Measurements from ENCODE around the gene WDR11.
"Not testable (repeated sequence)": the region's sequence is repeated elsewhere in the genome, so short reads cannot be mapped to it uniquely, and the experiment has no call there.

The WDR11 gene

DNA sequence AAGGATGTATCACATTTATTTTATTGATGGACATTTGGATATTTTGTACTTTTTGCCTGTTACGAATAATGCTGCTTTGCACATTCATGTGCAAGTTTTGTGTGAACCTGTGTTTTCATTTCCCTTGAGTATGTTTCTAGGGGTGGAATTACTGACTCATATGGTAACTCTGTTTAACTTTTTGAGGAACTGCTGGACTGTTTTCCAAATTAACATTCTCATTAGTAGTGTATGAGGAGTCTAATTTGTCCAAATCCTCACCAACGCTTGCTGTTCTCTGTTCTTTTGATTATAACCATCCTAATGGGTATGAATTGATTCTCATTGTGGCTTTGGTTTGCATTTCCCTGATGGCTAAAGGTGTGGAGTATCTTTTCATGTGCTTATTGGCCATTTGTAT lies 3.2 kb downstream of the WDR11 start:
- peaks cover 5% of the 10 kb centered on the region; the same call in 1 of the 2 replicates for H3K36me3 ChIP-seq (ENCODE audit: insufficient read depth, low read length)
- no peak overlapping the region for H3K27ac ChIP-seq (ENCODE audit: low read depth, low read length)
- no peak overlapping the region for H2AFZ ChIP-seq (ENCODE audit: low read length, unreplicated experiment)
- H3K79me2 ChIP-seq (ENCODE audit: control insufficient read depth, insufficient read depth, low read length, unreplicated experiment): peaks cover 40% of the 10 kb centered on the region
- H3K4me1 ChIP-seq (ENCODE audit: control insufficient read depth, insufficient read depth, low read length, unreplicated experiment): peaks cover 8% of the 10 kb centered on the region
- H3K4me3 ChIP-seq (ENCODE audit: low read depth, low read length): no peak overlapping the region
- H3K27me3 ChIP-seq (ENCODE audit: insufficient read depth, low read length): no peaks in the 10 kb centered on the region

DNA sequence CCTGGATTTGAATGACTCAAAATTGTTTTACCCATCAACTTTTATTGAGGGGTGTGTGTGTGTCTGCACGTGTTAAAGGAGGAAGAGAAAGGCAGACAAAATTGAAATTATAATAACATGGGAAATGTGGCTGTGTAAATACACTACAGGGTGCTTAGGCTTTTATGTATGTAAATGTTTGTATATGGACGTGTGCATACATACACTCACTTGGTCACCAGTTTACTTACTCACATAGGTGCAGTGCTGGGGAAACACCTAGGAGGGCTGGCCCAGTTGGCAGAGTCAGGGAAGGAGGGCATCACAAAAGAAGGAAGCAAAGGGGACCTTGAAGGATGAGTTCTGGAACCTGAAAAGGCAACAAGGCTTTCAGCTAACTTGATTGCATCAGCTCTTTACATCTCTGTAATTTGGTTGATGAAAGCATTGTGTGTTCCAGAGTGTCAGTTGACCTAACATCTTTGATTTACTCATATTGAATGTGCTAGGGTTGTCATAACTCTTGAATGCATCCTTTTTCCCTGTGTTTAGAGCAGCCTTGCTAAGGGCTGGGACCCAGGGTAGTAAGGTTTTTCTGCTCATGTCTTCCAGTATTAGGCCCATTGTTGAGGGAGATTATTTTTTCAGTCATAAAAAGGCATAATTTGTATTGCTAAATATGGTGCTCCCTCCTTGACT lies 10.2 kb downstream of the WDR11 start:
- H3K4me3 ChIP-seq (ENCODE audit: low read depth, low read length): no peak overlapping the region
- no peaks in the 10 kb centered on the region for H3K4me1 ChIP-seq (ENCODE audit: control insufficient read depth, insufficient read depth, low read length, unreplicated experiment)
- no peak overlapping the region for H2AFZ ChIP-seq (ENCODE audit: low read length, unreplicated experiment)
- H3K79me2 ChIP-seq (ENCODE audit: control insufficient read depth, insufficient read depth, low read length, unreplicated experiment): no peaks in the 10 kb centered on the region
- H3K27me3 ChIP-seq (ENCODE audit: insufficient read depth, low read length): no peaks in the 10 kb centered on the region
- H3K36me3 ChIP-seq (ENCODE audit: insufficient read depth, low read length): peaks cover 6% of the 10 kb centered on the region; the same call in 1 of the 2 replicates
- H3K27ac ChIP-seq (ENCODE audit: low read depth, low read length): no peak overlapping the region

DNA sequence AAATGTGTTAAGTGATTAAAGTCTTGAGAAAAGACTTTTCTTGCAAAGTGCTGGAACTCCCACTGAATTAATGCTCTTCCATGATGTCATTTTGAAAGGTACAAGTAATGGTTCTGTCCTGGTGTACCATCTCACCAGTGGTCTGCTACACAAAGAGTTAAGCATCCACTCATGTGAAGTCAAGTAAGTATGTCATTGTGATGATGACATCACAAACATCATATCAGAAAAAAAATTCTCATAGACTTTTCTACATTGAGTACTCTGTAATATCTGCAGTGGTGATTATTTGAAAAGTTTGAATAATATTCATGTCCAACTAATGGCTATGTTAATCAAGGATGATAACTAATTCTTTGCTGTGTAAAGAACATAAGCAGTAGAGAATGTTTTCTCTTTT lies 22.6 kb downstream of the WDR11 start:
- Histone ChIP-seq H3K4me3 (ENCODE audit: low read depth, low read length) (no peak overlapping the region), H2AFZ (ENCODE audit: low read length, unreplicated experiment) (no peak overlapping the region), H3K27ac (ENCODE audit: low read depth, low read length) (no peak overlapping the region), H3K27me3 (ENCODE audit: insufficient read depth, low read length) (no peaks in the 10 kb centered on the region), H3K79me2 (ENCODE audit: control insufficient read depth, insufficient read depth, low read length, unreplicated experiment) (no peaks in the 10 kb centered on the region), H3K36me3 (ENCODE audit: insufficient read depth, low read length) (peaks cover 8% of the 10 kb centered on the region), H3K4me1 (ENCODE audit: control insufficient read depth, insufficient read depth, low read length, unreplicated experiment) (no peaks in the 10 kb centered on the region)

DNA sequence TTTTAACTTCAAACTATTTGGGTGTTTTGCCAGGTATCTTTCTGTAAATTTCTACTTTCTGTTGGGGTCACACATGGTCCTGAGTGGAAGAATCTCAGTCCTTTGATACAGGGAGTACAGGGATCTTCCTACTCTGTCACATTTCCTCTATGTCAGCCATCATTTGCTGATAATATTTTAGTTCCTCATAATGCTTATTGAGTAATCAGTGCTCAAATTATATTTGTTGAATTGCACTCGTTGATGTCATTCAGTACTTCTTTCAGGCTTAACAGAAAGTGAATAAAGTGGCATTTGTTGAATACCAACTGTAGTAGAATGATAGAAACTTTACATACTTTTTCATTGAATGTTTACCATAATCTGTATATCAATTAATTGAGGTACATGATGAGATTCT lies 31.9 kb downstream of the WDR11 start:
- Histone ChIP-seq H2AFZ (ENCODE audit: low read length, unreplicated experiment) (no peak overlapping the region), H3K4me3 (ENCODE audit: low read depth, low read length) (no peak overlapping the region), H3K27ac (ENCODE audit: low read depth, low read length) (no peak overlapping the region), H3K27me3 (ENCODE audit: insufficient read depth, low read length) (no peaks in the 10 kb centered on the region), H3K4me1 (ENCODE audit: control insufficient read depth, insufficient read depth, low read length, unreplicated experiment) (no peaks in the 10 kb centered on the region), H3K36me3 (ENCODE audit: insufficient read depth, low read length) (0 out of 2 replicates have a peak, but pooled peaks cover 5% of the 10 kb centered on the region), H3K79me2 (ENCODE audit: control insufficient read depth, insufficient read depth, low read length, unreplicated experiment) (no peaks in the 10 kb centered on the region)

DNA sequence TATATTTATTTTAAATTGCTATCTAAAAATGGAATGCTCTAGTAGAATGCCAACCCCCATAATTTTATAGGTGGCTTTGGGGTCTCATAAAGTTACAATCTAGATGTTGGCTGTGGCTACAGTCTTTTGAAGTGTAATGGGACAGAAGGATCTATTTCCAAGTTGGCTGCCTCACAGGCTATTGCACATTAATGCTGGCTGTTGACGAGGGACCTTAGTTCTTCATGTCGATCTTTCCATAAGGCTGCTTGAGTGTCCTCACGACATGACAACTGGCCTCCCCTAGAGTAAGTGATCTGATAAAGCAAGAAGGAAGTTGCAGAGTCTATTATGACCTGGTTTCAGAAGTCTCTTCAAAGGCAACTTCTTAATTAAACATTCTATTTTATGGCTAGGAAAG lies 36.3 kb downstream of the WDR11 start:
- Histone ChIP-seq H3K36me3 (ENCODE audit: insufficient read depth, low read length) (peaks cover 21% of the 10 kb centered on the region), H3K27me3 (ENCODE audit: insufficient read depth, low read length) (no peaks in the 10 kb centered on the region), H3K4me1 (ENCODE audit: control insufficient read depth, insufficient read depth, low read length, unreplicated experiment) (no peaks in the 10 kb centered on the region), H3K4me3 (ENCODE audit: low read depth, low read length) (no peak overlapping the region), H3K27ac (ENCODE audit: low read depth, low read length) (no peak overlapping the region), H3K79me2 (ENCODE audit: control insufficient read depth, insufficient read depth, low read length, unreplicated experiment) (no peaks in the 10 kb centered on the region), H2AFZ (ENCODE audit: low read length, unreplicated experiment) (no peak overlapping the region)

DNA sequence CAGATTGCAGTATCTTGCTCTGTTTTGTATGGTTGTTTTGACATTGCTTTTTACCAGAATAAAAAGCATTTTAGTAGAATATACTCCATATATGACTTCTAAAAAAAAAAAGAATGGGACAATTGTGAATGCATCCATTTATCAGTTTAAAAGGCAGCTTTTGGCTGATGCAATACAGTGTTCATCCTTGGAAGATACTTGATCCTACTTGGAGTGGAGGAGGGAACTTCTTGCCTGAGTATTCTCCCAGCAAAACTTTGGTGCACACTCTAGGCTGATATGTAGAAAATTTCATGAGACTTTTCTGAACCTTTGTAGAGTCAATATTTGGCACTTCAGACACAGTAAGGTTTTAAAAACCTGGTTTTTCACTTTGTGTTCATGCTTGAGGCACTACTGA lies 40.2 kb downstream of the WDR11 start:
- Histone ChIP-seq H3K27ac (ENCODE audit: low read depth, low read length) (no peak overlapping the region), H3K4me1 (ENCODE audit: control insufficient read depth, insufficient read depth, low read length, unreplicated experiment) (no peaks in the 10 kb centered on the region), H3K36me3 (ENCODE audit: insufficient read depth, low read length) (peaks cover 18% of the 10 kb centered on the region), H3K79me2 (ENCODE audit: control insufficient read depth, insufficient read depth, low read length, unreplicated experiment) (no peaks in the 10 kb centered on the region), H3K27me3 (ENCODE audit: insufficient read depth, low read length) (no peaks in the 10 kb centered on the region), H2AFZ (ENCODE audit: low read length, unreplicated experiment) (no peak overlapping the region), H3K4me3 (ENCODE audit: low read depth, low read length) (no peak overlapping the region)

DNA sequence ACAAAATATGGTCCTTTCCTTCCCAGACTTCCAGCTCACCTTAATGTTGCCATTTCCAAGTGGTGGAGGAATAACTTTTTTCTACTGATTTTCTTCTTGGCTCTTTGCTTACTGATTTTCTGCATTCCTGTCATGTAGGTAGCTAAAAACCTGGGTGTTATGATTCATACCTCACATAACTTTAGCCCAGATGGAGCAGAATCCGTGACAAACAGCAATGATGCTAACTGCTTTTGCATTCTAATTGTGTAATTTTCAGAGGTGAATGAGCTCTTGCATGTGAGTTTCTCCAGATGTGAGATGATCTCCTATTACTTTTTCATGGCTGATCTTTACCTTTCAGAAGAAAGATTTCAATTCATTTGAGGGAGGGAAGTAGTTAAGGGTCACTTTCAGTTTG lies 43.4 kb downstream of the WDR11 start:
- H3K27ac ChIP-seq (ENCODE audit: low read depth, low read length): no peak overlapping the region
- no peaks in the 10 kb centered on the region for H3K79me2 ChIP-seq (ENCODE audit: control insufficient read depth, insufficient read depth, low read length, unreplicated experiment)
- H3K36me3 ChIP-seq (ENCODE audit: insufficient read depth, low read length): peaks cover 18% of the 10 kb centered on the region
- no peak overlapping the region for H3K4me3 ChIP-seq (ENCODE audit: low read depth, low read length)
- no peak overlapping the region for H2AFZ ChIP-seq (ENCODE audit: low read length, unreplicated experiment)
- H3K27me3 ChIP-seq (ENCODE audit: insufficient read depth, low read length): no peaks in the 10 kb centered on the region
- H3K4me1 ChIP-seq (ENCODE audit: control insufficient read depth, insufficient read depth, low read length, unreplicated experiment): no peaks in the 10 kb centered on the region

DNA sequence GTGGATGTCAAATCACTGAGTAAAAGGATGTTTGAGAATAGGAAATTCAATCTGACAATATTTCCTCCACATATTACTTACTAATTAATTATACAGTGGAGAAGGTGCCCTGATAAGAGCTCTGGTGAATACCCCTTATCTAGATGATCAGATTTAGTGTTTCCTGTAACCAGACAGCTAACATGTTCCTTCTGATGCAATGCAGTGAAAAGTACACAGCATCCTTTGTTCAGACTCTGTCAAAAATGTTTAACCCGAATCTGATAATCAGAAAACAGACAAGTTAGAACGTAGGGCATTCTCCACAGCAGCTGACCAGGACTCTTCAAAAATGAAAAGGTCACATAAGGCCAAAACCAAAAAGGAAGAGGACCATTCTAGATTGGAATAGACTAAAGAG lies 46.2 kb downstream of the WDR11 start:
- H3K27ac ChIP-seq (ENCODE audit: low read depth, low read length): no peak overlapping the region
- no peaks in the 10 kb centered on the region for H3K4me1 ChIP-seq (ENCODE audit: control insufficient read depth, insufficient read depth, low read length, unreplicated experiment)
- no peak overlapping the region for H2AFZ ChIP-seq (ENCODE audit: low read length, unreplicated experiment)
- H3K79me2 ChIP-seq (ENCODE audit: control insufficient read depth, insufficient read depth, low read length, unreplicated experiment): no peaks in the 10 kb centered on the region
- no peaks in the 10 kb centered on the region for H3K27me3 ChIP-seq (ENCODE audit: insufficient read depth, low read length)
- H3K36me3 ChIP-seq (ENCODE audit: insufficient read depth, low read length): peaks cover 10% of the 10 kb centered on the region; the same call in 1 of the 2 replicates
- no peak overlapping the region for H3K4me3 ChIP-seq (ENCODE audit: low read depth, low read length)

DNA sequence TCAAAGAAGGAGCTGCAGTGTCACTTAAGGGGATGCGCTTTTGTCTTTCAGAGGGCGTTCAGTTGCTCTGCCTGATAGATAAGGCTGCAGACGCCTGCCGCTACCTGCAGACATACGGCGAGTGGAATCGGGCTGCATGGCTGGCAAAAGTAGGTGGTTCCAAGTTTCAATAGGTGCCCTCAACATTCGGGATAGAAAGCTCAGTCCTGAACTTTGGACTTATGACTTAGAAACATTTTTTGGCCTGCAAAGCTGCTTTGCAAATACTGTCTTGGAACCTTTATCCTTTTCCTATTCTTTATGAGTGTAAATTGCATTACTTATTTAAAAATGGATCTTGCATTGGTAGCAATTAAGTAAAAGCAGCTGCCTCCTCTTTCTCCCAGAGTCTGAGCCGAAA lies 54.1 kb downstream of the WDR11 start:
- Histone ChIP-seq H3K27me3 (ENCODE audit: insufficient read depth, low read length) (no peaks in the 10 kb centered on the region), H3K4me3 (ENCODE audit: low read depth, low read length) (no peak overlapping the region), H3K27ac (ENCODE audit: low read depth, low read length) (no peak overlapping the region), H3K79me2 (ENCODE audit: control insufficient read depth, insufficient read depth, low read length, unreplicated experiment) (no peaks in the 10 kb centered on the region), H3K36me3 (ENCODE audit: insufficient read depth, low read length) (peaks cover 65% of the 10 kb centered on the region), H2AFZ (ENCODE audit: low read length, unreplicated experiment) (no peak overlapping the region), H3K4me1 (ENCODE audit: control insufficient read depth, insufficient read depth, low read length, unreplicated experiment) (no peaks in the 10 kb centered on the region)

DNA sequence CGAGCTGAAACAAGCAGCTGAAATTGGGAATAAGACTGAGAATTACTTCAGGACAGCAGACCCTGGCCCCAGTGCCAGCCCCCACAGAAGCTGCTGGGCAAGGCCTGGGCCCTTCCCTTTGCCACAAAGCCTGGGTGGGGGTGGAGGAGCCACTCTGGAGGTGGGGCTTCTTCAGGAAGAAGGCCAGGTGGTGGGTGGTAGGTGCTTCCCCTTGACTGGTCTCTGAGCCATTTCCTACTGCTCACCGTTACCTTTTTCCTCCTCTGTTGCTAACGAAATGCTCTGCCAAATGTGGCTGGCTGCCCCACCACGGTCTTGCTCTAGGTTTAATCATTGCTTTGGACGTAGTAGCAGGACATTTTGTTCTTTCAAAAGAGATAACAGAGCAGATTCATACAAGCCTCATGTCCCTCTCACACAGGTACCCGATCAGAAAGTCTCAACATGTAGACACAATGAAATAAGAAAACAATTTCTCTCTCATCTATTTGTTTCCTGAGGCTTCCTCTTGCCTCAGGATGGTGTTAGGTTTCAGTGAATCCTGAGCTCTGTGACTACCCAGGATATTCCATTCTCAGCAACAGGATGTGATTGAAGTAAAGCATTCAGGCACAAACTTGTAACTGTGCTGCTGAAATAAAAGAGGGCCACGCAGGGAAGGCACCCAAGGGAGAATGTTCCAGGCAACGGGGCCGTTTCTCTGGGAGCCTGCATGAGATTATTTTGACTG lies 66.5 kb downstream of the WDR11 start:
- H3K27me3 ChIP-seq (ENCODE audit: insufficient read depth, low read length): no peaks in the 10 kb centered on the region
- no peak overlapping the region for H2AFZ ChIP-seq (ENCODE audit: low read length, unreplicated experiment)
- no peaks in the 10 kb centered on the region for H3K4me1 ChIP-seq (ENCODE audit: control insufficient read depth, insufficient read depth, low read length, unreplicated experiment)
- H3K4me3 ChIP-seq (ENCODE audit: low read depth, low read length): no peak overlapping the region
- no peak overlapping the region for H3K27ac ChIP-seq (ENCODE audit: low read depth, low read length)
- no peaks in the 10 kb centered on the region for H3K36me3 ChIP-seq (ENCODE audit: insufficient read depth, low read length)
- H3K79me2 ChIP-seq (ENCODE audit: control insufficient read depth, insufficient read depth, low read length, unreplicated experiment): no peaks in the 10 kb centered on the region

DNA sequence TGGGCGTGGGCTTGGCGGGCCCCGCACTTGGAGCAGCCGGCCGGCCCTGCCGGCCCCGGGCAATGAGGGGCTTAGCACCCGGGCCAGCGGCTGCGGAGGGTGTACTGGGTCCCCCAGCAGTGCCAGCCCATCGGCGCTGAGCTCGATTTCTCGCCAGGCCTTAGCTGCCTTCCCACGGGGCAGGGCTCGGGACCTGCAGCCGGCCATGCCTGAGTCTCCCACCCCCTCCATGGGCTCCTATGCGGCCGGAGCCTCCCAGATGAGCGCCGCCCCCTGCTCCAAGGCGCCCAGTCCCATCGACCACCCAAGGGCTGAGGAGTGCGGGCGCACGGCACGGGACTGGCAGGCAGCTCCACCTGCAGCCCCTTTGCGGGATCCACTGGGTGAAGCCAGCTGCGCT lies 72.7 kb downstream of the WDR11 start:
- not testable (repeated sequence) for H3K36me3 ChIP-seq (ENCODE audit: insufficient read depth, low read length); H3K27ac ChIP-seq (ENCODE audit: low read depth, low read length); H3K79me2 ChIP-seq (ENCODE audit: control insufficient read depth, insufficient read depth, low read length, unreplicated experiment); H2AFZ ChIP-seq (ENCODE audit: low read length, unreplicated experiment); H3K4me1 ChIP-seq (ENCODE audit: control insufficient read depth, insufficient read depth, low read length, unreplicated experiment); H3K4me3 ChIP-seq (ENCODE audit: low read depth, low read length)
- H3K27me3 ChIP-seq (ENCODE audit: insufficient read depth, low read length): 0 out of 2 replicates have a peak, but pooled peaks cover 11% of the 10 kb centered on the region

Measured in ACC112 (cell line).